ENCODE data around the gene PLEKHM3.

Gene PLEKHM3

GRCh38 chr2:207991944-207992343 lies 33.4 kb downstream of the PLEKHM3 start:
- DNase-seq, result no peak

DNA sequence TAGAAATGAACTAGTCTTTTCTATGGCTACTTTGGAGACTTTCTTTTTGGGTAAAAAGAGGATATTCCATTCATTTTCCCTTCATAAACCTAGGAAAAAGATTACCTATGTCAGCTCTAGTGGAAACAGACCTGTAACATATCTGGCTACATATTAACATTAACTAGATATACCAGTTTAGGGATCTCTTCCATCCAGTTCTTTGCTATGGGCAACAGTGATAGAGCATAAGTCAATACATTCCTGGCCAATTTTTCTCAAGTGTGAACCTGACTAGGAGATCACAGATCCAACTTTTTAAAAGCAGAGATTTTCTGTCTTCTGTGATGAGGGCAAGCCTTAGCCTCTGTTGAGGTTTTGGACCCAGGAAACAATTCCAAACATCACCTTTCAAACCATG lies 34.5 kb downstream of the PLEKHM3 start:
- DNase-seq, result no peak

DNA sequence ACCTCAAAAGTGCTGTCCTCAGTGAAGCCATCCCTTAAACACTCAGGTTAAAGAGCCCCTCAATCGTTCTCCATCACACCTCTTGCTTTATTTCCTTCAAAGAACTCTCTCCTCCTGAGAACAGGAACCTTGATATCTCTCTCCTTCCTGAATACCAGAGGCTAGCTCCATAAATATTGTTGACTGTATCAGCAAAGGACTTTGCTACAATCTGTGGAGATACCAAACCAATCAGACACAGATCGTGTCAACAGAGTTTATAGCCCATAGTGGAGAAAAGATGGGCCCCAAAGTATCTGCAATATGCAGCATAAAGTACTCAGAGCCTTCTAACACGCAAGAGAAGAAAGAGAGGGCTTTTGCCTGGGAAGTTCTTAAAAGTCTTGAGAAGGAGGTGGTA lies 36.4 kb downstream of the PLEKHM3 start:
- no peak for DNase-seq

- DNase-seq, result no peak
These were observed 38.2 kb downstream of the PLEKHM3 start for GRCh38 chr2:207987025-207987716.

- no peak for DNase-seq
These were observed 40.4 kb downstream of the PLEKHM3 start for GRCh38 chr2:207984765-207985480.

DNA sequence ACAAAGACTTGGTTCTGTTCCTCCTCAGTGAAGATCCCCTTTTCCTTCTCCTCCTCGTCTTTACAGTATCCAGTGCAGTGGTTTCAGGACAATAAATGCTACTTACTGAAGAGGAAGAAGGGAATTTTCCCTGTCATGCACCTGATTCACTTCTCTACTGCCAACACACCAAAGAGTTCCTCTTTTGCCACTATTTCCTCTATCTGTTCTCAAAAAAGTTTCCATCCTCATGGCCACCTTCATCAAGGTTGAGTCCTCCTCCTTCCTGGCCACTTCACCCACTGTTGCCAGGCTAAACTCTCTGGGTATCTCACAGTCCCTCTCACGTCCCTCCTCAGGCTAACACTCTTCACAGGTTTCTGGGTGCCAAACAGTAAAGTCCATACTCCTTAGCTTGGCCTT lies 41.7 kb downstream of the PLEKHM3 start:
- DNase-seq, result no peak

DNA sequence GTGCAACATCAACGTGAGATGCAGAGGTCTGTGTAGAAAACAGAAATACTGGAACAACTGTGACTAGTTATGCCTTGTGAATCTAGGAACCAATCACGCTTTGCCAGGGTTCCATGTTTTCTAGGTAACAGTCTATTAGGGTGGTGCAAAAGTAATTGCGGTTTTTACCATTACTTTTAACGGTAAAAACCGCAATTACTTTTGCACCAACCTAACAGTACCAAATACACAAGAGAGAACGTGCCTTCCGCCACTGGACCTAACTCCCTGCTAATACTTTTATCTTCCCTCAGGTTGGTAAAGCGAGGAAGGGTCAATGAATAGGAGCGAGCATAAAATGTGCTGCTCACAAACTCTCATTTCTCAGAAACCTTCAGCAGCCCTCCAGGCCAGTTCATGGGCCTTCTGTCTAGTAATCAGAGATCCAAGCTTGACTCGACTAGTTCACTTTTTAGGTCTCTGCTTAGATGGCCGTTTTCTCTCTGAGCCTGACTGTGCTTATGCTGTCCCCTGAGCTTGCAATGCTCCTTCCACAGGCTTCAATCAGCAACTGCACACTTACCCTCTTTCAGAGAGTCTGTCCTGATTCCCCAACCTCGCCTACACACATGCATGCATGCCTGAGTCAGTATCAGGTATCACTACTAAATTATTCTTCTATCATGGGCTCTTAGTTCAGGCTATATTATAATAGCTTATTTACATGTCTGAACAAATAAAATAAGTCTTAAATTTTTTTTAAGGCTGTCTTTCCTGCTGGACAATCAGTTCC lies 47.0 kb downstream of the PLEKHM3 start:
- no peak for DNase-seq

GRCh38 chr2:207975921-207976320 lies 49.4 kb downstream of the PLEKHM3 start:
- no peak for DNase-seq

DNA sequence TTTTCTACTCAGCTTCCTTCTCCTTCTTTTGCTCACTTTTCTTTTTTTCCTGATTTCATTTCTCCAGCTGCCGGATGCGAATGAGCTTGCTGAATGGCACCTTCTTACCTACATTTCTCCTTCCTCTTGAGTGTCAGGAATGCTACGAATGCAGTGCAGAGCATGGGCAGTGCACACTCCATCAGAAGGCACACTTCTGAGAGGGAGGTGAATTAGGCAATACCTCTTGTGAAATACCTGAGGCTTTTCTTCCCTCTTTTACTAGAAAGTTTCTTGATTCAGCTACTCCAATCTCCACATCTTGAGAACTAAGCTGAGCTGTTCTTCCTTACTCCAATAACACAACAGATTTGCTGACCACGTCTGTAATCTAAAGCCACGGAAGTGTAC lies 51.1 kb downstream of the PLEKHM3 start:
- no peak for DNase-seq

DNA sequence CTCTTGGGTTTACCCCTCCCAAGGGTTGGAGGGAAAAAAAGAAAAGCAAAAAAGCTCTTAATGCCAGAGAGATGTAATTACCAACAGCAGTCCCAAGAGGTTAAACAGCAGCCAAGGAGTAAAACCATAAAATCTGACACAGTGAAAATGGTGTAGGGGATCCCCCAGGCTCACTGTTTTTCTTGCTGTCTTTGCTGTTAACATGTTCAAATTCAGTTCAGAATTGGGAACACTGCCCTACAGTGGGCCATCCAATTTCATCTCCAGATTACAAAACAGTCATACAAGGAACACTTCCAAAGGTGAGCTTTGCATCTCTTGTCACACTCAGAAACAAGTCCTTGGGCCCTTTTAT lies 54.5 kb downstream of the PLEKHM3 start:
- DNase-seq, result no peak

DNA sequence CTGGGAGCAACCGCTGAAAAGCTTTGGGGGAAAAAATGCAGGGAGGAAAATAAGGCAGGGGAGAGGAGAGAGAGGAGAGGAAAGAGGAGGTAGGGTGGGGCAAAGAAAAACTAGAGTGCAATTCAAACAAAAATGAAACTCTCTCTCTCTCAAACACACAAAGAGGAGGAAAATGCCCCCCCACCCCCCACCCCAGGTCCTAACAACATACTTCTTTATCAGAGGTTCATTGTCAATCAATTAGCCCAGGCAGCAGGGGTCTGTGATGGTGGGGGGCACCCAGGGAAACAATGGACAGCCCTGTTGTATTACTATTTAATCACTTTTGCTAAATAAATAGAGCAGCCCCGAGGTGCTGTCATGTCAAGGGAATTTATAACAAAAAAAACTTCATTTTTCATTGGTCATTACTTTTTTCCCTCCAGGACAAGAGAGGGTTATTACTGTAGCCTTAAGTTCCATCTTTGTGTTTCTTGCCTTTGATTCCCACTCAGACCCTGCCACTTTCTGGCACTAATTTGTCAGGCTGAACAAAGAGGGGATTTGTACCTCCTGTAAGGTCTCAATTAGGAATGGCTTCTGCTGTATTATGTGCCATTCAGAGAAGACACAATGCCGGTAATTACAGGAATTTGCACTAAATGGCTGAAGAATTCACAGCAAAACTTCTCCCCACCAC lies 55.0 kb downstream of the PLEKHM3 start:
- DNase-seq, result no peak

GRCh38 chr2:207969249-207969648 lies 56.1 kb downstream of the PLEKHM3 start:
- no peak for DNase-seq

DNA sequence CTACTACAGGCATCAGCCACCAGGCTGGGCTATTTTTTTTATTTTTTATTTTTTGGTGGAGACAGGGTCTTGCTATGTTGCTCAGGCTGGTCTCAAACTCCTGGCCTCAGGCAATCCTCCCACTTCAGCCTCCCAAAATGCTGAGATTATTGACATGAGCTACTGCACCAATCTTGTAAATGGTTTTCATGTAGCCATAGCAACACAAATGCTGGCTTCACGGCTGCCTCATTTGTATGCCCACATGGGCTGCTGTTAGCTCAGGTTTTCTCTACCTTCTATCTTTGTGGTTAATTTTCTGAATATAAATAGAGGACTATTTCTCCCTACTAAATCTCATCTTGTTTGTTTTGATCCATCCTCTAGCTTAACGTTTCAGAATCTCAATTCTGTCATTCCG lies 58.2 kb downstream of the PLEKHM3 start:
- no peak for DNase-seq

- DNase-seq, result no peak
These were observed 64.4 kb downstream of the PLEKHM3 start for GRCh38 chr2:207960911-207961310.

DNA sequence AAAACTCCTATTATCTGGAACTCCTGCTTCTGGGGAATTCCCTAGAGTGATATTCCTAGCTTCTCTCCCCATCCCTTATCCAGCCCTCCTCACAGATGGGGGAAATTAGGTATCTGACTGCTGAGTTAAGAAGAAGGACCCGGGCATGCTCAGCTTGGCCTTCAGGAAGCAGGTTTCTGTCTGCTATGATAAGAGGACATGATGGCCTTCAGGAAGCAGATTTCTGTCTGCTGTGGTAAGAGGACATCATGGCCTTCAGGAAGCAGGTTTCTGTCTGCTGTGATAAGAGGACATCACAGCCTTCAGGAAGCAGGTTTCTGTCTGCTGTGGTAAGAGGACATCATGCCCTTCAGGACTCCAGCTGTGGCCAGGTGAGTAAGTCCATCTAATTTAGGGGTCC lies 65.2 kb downstream of the PLEKHM3 start:
- DNase-seq, result no peak

DNA sequence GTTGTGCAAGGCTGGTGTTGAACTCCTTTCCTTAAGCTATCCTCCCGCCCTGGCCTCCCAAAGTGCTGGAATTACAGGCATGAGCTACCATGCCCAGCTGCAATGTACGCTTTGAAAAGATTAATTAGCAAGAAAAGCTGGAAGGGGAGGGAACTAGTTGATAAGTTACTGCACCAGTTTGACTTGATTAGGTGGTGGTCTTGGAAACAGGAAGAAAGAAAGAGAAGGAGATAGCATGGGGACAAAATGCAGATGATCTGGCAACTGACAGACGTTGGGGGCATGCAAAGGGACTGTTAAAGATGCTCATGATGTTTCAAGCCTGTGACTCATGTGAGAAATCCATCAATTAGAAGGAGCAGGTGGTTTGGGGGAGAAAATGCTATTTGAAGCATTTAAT lies 68.6 kb downstream of the PLEKHM3 start:
- no peak for DNase-seq

GRCh38 chr2:207955456-207955855 lies 69.9 kb downstream of the PLEKHM3 start:
- no peak for DNase-seq

- DNase-seq, result no peak
These were observed 72.0 kb downstream of the PLEKHM3 start for GRCh38 chr2:207953354-207953753.

DNA sequence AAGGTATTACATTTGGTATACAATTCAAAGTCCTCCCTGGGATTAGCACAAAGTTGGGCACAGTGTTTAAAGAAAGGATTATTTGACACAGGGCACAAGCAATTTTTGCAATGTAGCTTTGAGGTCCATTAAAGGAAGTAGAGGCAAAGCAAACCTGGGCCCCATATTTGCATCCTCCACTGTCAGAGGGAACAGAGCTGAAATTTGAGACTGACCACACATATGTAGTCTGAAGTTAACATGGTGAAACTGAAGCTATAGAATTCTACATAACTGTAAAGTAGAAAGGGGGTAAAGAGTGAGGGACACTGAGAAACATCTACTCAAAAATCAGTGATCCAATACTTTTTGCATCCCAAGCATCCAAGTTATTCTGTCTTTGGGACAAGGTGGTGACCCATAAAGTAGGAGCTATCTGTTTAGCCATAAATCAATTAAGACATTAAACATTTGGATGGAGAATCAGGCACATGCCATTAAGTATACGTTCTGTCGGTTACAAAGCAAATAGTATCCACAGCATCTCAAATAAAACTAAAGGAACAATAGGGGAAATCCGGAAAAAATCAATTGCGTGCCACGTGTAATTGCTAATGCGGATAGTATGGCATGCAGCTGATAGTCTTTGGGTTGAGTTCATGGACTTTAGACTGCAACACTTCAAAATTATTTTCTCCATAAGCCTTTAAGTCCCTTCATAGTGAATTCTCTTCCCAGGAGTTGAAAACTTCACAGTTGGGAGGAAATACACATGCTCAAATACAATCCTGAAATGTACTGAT lies 72.6 kb downstream of the PLEKHM3 start:
- no peak for DNase-seq

- DNase-seq, result no peak
These were observed 73.4 kb downstream of the PLEKHM3 start for GRCh38 chr2:207951734-207952470.

DNA sequence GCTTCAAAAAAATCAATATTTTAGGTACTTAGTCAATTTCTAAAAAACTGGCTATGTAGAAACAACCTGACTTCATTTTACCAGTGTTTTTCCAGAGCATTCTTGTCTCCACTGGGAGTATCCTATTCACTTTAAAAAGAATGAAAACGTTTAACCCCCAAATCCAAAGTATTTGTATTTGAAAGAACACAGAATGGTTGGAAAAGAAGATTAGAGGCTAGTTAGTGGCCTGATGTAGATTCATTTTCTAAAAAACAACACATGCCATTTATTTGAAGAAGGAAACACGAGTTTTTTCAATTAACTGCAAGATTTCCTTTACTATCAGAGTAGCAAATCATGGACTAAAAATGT lies 74.6 kb downstream of the PLEKHM3 start:
- DNase-seq, result no peak

All from activated CD4-positive, alpha-beta T cell treated with anti-CD3 and anti-CD28 coated beads for 1 hour (primary cell).